Muscle of back (tissue), 11 donors: ENCODE results near the gene SLC39A10. TPM values are rescaled to one million over a fixed set of nuclear protein-coding genes. Genes with fewer than 3 reads are reported as not detected.

Experiments
- DNase-seq, 3 donors: peaks; one replicate each; pipeline versions ENCODE4 v3.0.0 to v3.0.0-alpha.2; 2013
- polyA plus RNA-seq, 10 donors: library from polyadenylated mRNA; unstranded; fragments of 120-200 nt; gene quantifications; one replicate each; pipeline ENCODE4 v1.2.1, GENCODE V29; 2013; ENCODE audit not compliant: insufficient read length in 10 of 10

Gene SLC39A10
- polyA plus RNA-seq, 10 donors, result 18.2 to 33.2 (median 24.0) TPM

DNA sequence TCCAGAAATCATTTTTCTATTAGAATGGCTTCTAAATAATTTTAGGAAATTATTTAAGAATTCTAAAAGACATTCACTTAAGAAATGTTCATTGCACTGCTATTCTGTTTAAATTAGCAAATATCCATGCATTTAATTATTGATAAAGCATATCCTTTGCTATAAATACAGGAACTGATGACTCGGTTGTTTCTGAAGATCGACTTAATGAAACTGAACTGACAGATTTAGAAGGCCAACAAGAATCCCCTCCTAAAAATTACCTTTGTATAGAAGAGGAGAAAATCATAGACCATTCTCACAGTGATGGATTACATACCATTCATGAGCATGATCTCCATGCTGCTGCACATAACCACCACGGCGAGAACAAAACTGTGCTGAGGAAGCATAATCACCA is 59.4 kb downstream of the SLC39A10 start:
- DNase-seq, result no peak

DNA sequence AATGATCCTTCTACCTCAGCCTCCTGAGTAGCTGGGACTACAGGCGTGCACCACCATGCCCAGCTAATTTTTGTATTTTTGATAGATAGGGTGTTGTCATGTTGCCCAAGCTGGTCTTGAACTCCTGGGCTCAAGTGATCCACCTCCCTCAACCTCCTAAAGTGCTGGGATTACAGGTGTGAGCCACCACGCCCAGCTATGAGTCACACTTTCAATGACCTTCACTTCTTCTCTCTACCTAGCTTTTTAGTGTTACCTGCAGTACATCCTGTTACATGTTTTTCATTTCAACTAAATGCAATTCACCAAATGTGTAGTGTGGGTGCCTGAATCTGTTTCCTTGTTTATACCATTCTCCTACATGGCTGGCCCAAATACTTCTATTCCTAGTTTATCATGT is 64.0 kb downstream of the SLC39A10 start:
- no peak for DNase-seq

DNA sequence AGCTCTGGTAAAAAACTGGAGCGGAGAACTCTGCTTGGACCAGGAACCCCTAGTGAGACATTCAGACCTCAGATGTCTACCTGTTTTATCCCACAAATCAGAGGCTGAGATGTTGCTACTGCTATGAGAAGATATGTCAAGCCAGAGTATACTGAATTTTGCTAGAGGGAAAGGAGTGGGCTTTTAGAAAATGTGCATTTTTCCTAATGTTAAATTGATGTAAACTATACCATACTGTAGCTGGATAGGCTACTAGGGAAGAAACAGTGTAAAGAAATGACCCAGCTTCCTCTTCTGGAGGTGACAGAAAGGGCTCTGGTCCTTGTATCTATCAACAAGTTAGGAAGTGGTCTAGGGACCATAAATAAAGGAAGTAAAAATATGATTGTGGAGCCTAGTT is 65.0 kb downstream of the SLC39A10 start:
- no peak for DNase-seq

DNA sequence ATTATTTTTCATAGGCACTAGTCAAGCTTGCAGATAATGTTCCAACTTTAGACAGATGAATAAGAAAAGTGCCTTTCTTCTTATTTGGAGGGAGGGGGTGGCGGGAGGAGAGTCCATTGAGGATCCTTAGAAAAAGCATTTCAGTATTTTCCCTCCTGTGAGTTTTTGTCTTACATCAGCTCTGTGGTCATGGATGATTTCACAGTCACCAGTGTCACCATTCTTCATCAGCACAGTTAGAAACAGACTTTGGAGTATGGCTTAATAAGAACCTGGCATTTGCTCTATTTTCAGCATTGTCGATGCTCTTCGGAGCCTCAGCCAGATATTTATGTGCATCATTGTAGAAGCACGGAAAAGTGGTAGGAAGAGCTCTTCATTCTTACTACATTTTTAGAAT is 70.1 kb downstream of the SLC39A10 start:
- DNase-seq, result no peak

DNA sequence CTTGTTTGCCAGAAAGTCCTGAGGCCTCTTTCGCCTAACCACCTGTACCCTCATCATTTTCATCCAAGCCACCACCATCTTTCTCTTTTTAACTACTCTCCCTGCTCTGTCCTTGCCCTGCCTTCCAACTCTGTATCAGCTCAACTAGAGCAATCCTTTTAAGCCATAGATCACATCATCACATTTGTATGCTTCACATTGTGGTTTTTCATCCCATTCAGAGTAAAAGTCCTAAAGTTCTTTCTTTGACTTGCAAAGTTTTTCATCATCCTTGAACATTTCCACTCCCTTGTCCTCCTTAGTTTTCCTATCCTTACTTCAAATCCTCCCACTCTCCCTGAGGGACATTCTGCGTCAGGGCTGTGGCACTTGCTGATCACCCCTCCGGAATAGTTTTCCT is 73.9 kb downstream of the SLC39A10 start:
- DNase-seq, result no peak

DNA sequence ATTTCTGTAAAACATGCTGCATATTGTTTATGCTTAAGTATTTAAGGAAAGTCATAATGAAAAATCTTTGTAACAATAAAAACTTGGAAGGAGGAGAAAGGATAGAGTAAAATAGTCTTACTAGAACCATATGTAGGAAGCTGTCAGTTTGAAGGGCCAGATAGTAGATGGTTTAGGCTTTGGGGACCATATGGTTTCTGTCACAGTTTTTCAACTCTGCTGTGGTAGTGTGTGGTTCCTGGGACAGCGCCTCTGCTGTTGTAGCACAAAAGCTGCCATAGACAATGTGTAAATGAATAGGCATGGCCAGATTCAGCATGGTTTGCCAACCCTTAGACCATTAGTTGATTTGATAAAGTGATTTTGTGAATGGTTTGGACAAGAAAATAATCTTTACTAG is 75.5 kb downstream of the SLC39A10 start:
- DNase-seq, result no peak

DNA sequence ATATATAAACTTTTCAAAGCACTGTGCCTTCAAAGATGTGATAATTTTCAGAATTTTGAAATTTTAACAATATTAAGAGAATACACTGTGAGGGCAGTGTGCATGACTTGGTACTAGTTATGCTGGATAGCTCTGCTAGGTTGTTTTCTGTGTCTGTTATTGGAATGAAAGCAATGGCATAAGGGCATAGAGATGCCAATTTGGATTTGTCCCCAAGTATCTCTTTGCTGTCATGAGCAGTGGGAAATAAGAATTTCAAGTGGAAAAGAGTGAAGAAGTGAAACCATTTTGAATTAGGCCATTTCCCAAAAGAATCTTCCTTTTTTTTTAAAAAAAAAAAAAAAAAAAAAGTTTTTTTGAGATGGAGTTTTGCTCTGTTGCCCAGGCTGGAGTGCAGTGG is 76.8 kb downstream of the SLC39A10 start:
- no peak for DNase-seq

DNA sequence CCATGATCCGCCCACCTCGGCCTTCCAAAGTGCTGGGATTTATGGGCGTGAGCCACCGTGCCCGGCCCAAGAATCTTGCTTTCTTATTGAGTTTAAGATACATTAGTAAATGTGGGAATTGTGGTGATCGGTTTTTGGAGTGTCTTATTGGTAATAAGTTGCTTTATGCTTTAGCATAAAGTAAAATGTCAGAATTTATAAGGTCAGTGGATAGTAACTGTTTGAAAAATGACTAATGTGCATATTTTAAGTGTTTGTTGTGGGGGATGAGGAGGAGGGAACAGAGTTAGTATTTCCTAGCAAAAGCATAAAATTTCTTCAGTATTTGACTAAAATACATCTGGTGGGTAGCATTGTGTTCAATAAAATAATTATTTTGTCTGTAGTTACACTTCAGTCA is 77.4 kb downstream of the SLC39A10 start:
- DNase-seq, result no peak

DNA sequence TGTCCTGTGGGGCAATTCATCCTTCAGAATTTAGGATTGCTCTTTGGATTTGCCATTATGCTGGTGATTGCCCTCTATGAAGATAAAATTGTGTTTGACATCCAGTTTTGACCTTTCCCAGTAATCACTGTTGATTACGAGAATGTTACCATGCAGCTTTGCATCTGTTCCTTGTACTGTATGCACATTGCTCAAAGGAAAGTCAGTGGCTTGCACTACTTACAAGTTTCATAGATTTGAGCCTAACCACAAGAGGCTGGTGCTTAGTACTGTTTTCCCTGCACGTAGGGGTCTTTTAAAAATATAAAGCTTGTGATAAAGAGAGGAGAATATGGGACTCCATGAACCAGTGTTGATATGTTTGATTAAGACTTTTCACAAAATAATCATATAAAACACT is 77.9 kb downstream of the SLC39A10 start:
- DNase-seq, result no peak

DNA sequence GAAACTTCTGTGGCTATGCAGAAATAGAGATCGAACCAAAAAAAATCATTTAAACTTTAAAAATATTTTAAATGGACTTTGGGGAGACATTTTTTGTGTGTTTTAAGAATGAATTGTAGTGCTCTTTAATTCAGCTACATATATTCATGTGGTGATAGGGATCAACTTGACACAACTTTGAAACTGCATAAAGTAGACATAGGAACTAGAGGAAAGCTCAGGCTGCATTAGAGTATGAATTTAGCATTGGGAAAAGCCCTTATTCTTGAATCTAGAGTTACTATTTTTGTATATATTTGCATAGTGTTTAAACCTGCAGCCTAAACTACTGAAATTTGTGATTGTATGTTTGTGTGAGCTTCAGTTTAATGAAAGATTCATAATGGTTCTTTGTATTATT is 78.3 kb downstream of the SLC39A10 start:
- no peak for DNase-seq

DNA sequence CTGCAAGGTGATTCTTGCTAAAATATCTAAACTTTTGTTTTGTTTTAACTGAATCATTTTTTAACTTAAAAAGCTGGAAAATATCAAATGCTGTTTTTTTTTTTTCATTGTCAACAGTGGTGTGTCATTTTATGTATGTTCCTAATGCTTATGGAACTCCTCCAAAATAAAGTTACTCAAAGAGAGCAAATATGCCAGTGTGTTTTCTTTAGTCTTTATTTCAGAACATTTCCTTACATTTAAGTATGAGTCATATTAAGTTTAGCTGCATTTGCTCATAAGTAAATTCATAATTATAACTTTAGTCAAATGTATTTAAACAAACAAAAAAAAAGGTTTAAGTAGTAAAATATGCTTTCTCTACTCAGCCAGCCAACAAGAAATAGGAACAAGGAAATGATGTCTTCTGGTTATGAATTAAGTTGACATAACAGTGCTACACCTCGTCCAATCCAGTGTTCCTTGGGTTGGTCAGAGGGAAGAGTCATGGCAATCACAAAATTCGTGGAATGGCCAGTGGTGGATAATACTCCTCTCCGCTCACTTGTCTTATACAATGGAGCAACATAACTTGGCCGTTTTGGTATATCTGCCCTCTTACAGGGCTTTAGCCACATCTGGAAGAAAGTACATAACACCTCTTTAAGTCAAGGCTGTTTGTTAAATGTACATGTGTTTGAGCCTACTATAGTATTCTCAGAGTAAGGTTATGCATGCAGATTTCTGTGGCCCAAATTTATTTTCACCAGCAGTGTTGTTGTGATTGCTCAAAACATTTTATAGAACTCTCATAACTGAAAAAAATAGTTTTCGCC is 80.7 kb downstream of the SLC39A10 start:
- DNase-seq, result peak in 1 of 3 donors; percentile 33

DNA sequence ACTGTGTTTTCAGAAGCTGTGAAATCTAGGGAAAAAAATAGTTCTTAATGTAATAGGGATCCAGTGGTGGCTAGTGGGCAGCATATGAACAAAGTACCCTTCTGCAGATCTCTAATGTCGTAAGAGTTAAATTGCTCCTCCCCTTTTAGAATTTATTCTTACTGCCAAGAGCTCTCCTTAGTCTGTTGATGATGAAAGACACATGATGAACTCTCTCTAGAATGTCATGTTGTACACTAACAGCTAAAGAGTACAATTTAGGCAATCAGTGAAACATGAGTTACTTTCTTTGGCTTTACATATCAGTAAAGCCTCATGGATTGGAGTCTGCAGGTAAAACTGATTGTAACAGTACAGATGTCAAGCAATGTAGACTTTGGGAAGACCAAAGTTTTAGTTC is 84.2 kb downstream of the SLC39A10 start:
- DNase-seq, result no peak

DNA sequence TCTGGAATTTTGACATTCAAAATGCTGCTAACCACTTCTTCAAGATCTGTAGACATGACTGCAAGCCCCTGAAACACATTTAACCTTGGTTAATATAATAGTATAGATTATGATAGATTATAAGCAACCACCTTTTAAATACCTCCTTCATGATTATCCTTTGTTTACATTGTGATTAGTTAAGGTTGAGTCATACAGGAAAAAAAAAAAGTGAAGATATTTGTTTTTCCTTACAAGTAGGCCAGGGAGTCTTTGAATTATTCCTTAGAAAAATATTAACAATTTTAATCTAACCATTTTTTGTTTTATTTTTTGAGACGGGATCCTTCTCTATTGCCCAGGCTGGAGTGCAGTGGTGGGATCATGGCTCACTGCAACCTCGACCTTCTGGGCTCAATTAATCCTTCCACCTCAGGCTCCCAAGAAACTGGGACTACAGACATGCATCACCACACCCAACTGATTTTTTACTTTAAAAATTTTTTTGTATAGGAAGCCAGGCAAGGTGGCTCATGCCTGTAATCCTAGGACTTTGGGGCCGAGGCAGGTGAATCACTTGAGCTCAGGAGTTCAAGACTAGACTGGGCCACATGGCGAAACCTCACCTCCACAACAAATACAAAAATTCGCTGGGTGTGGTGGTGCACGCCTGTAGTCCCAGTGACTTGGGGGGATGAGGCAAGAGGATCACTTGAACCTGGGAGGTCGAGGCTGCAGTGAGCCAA is 99.4 kb downstream of the SLC39A10 start:
- DNase-seq, result no peak

DNA sequence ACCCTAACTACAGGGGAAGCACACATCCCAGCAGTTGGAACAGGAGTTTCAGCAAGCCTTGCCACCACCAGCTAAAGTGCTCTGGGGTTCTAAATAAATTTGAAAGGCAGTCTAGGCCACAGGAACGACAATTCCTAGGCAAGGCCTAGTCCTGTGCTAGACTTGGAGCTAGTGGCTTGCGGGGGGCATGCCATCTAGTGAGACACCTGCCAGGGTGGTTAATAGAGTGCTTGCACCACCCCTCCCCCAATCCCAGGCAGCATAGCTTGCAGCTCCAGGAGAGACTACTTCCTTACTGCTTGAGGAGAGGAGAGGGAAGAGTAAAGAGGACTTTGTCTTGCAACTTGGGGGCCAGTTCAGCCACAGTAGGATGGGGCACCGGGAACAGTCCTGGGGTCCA is 101.8 kb downstream of the SLC39A10 start:
- DNase-seq, result no peak

DNA sequence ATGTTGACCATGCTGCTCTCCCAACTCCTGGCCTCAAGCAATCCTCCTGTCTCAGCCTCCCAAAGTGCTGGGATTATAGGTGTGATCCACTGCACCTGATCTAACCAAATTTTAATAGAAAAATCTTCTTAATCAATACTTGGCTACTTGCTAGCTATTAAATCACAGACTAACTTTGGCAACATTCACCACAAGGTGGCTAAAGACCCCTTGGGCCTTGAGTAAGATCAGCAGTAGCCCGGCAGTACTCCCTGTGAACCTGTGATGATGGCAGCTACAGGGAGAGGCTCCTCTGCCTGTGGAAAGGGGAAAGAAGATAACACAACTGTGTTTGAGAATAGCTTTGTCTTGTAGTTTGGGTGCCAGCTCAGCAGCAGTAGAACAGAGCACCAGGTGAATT is 102.9 kb downstream of the SLC39A10 start:
- no peak for DNase-seq

DNA sequence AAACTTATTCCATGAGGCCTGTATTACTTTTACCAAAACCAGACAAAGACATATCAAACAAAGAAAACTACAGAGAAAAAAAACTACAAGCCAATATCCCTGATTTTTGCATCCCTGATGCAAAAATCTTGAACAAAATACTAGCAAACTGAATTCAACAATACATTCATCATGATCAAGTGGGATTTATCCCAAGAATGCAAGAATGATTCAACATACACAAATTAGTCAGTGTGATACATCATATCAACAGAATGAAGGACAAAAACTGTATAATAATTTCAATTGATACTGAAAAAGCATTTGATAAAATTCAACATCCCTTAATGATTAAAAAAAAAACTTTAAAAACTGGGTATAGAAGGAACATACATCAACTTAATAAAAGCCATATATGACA is 106.8 kb downstream of the SLC39A10 start:
- no peak for DNase-seq

DNA sequence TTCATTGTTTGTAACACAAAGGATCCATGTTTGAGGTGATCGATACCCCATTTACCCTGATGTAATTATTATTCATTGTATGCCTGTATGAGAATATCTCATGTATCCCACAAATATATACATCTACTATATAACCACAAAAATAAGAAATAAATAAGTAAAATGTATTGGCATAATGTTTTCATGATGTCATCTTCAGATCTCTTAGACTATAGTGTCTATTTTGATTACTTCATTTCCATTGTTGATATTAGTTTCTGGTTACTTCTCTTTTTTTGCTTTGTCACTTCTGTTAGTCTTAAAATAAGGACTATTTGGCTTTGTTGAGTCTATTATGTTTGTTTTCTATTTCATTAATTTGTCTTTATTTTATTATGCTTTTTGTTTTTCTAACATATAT is 109.7 kb downstream of the SLC39A10 start:
- DNase-seq, result no peak

DNA sequence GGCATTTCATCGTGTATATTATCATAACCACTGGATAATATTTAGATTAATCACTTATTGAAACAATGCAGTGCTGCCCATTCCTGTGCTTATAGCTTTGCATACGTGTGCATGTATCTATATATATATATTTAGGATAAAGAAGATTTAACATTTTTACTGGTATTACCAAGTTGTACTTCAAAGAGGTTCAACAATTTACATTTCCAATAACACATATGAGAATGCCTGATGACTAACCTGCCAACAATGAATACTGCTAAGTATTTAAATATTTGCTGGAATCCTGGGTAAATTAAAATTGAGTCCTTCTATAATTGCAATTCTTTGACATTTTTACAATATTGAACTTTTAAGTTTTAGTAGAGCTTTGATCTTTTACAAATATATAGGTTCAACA is 111.4 kb downstream of the SLC39A10 start:
- peak in 1 of 3 donors; percentile 3 for DNase-seq

DNA sequence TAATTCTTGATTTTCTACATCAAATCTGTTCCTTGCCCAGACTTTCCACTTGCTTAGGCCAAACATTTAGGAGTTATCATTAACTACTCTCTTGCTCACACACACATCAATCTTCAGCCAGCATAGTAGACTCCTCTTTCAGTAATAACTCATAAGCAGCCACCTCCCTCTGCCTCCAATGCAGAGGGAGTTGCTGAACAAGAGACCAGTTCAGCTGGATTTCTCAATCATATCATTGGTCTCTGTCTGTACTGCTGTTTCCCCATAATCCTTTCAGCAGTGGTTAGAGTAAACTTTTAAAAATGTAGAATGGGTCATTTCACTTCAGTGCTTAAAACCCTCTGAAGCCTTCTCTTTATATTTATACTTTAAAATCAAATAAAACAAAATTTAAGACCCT is 112.9 kb downstream of the SLC39A10 start:
- no peak for DNase-seq

DNA sequence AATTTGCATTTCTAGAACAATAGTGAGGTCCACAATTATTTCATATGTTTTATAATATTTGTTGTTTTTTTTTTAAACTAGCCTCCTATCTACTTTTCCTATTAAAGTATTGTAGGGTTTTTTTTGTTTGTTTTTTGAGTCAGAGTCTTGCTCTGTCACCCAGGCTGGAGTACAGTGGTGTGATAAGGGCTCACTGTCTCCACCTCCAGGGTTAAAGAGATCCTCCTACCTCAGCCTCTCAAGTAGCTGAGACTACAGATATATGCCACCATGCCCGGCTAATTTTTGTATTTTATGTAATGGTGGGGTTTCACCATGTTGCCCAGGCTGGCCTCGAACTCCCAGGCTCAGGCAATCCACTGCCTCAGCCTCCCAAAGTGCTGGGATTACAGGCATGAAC is 122.5 kb downstream of the SLC39A10 start:
- DNase-seq, result no peak

DNA sequence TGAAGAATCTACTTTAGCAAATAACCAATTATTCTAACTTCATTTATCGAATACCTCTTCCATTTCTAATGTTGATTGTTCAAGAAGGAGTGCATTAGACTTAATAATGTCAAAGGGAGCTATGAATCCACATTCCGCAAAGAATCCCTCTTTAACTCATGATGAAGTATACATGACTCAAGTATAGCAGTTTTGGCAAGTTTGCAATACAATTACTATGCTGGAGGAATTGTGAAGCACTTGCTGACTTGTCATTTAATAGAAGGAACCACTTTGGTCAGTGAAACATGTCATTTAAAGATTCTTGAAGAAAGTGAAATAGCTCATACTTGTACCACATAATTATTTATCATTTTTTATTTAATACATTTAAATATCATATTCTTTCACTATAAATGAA is 125.1 kb downstream of the SLC39A10 start:
- no peak for DNase-seq
